Stimulated activated CD4-positive, alpha-beta T cell treated with anti-CD3 and anti-CD28 coated beads, Interleukin-1b, Interleukin-23, amount 100 ng/mL, for 1 hour (primary cell): Measurements from ENCODE around the gene ASPRV1.

Source experiments
- DNase-seq, 2 donors: peaks; one replicate each; pipeline ENCODE4 v3.0.0-alpha.2; 2020; ENCODE audit warnings: low read depth in 2 of 2

The ASPRV1 gene

GRCh38 chr2:69940691-69941090, 20.7 kb downstream of the ASPRV1 start:
- no peak for DNase-seq

- no peak for DNase-seq
Observed at GRCh38 chr2:69939722-69940121, 21.7 kb downstream of the ASPRV1 start.

GRCh38 chr2:69937968-69938367, 23.5 kb downstream of the ASPRV1 start:
- no peak for DNase-seq

GRCh38 chr2:69936906-69937305, 24.5 kb downstream of the ASPRV1 start:
- no peak for DNase-seq

GRCh38 chr2:69935011-69935410, 26.4 kb downstream of the ASPRV1 start:
- DNase-seq = no peak

GRCh38 chr2:69934614-69934908, 26.9 kb downstream of the ASPRV1 start:
- no peak for DNase-seq

GRCh38 chr2:69933839-69934613, 27.4 kb downstream of the ASPRV1 start:
- no peak for DNase-seq

GRCh38 chr2:69933254-69933828, 28.1 kb downstream of the ASPRV1 start:
- no peak for DNase-seq

GRCh38 chr2:69932596-69932922, 28.9 kb downstream of the ASPRV1 start:
- DNase-seq = no peak

- no peak for DNase-seq
Observed at GRCh38 chr2:69931832-69932595, 29.4 kb downstream of the ASPRV1 start.

GRCh38 chr2:69926849-69927515, 34.4 kb downstream of the ASPRV1 start:
- no peak for DNase-seq

- DNase-seq = no peak
Observed at GRCh38 chr2:69923116-69923515, 38.3 kb downstream of the ASPRV1 start.

GRCh38 chr2:69918401-69918800, 43.0 kb downstream of the ASPRV1 start:
- no peak for DNase-seq

GRCh38 chr2:69917852-69918251, 43.6 kb downstream of the ASPRV1 start:
- DNase-seq = no peak

- DNase-seq = no peak
Observed at GRCh38 chr2:69916106-69916505, 45.3 kb downstream of the ASPRV1 start.

- peak in 1 of 2 donors; percentile 97 for DNase-seq
Observed at GRCh38 chr2:69914950-69915945, 46.2 kb downstream of the ASPRV1 start, which contains the start of gene MXD1. MXD1 (plus strand) TSS chr2:69915109; CDS start chr2:69915331, 222 bp downstream.

- peak in 1 of 2 donors; percentile 98 for DNase-seq
Observed at GRCh38 chr2:69914164-69914949, 47.1 kb downstream of the ASPRV1 start.

GRCh38 chr2:69911985-69912563, 49.4 kb downstream of the ASPRV1 start:
- DNase-seq = no peak
